ENCODE measurements around the gene SSC5D.

GRCh38 chr19:55468054-55468393 is 20.2 kb upstream of the SSC5D start:
- TF ChIP-seq SNAI2 (CRISPR knock-in tag; IDR thresholded peaks at IDR 0.05) (no peak), ZFP30 (CRISPR knock-in tag; IDR thresholded peaks at IDR 0.05) (no peak), ZNF8 (CRISPR knock-in tag; IDR thresholded peaks at IDR 0.05) (no peak), TCF4 (CRISPR knock-in tag; IDR thresholded peaks at IDR 0.05; ENCODE audit: borderline replicate concordance) (no peak), PPARA (CRISPR knock-in tag; IDR thresholded peaks at IDR 0.05; ENCODE audit: borderline replicate concordance) (no peak), ISL1 (CRISPR knock-in tag; IDR thresholded peaks at IDR 0.05) (no peak), TSHZ2 (CRISPR knock-in tag; IDR thresholded peaks at IDR 0.05) (no peak), RARB (CRISPR knock-in tag; IDR thresholded peaks at IDR 0.05) (no peak), TOX (CRISPR knock-in tag; IDR thresholded peaks at IDR 0.05; ENCODE audit: borderline replicate concordance) (no peak)
- TF ChIP-seq, protein P1, sequence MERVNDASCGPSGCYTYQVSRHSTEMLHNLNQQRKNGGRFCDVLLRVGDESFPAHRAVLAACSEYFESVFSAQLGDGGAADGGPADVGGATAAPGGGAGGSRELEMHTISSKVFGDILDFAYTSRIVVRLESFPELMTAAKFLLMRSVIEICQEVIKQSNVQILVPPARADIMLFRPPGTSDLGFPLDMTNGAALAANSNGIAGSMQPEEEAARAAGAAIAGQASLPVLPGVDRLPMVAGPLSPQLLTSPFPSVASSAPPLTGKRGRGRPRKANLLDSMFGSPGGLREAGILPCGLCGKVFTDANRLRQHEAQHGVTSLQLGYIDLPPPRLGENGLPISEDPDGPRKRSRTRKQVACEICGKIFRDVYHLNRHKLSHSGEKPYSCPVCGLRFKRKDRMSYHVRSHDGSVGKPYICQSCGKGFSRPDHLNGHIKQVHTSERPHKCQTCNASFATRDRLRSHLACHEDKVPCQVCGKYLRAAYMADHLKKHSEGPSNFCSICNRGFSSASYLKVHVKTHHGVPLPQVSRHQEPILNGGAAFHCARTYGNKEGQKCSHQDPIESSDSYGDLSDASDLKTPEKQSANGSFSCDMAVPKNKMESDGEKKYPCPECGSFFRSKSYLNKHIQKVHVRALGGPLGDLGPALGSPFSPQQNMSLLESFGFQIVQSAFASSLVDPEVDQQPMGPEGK (CRISPR knock-in tag; IDR thresholded peaks at IDR 0.05; ENCODE audit: borderline replicate concordance): no peak
- TF ChIP-seq, protein P2, sequence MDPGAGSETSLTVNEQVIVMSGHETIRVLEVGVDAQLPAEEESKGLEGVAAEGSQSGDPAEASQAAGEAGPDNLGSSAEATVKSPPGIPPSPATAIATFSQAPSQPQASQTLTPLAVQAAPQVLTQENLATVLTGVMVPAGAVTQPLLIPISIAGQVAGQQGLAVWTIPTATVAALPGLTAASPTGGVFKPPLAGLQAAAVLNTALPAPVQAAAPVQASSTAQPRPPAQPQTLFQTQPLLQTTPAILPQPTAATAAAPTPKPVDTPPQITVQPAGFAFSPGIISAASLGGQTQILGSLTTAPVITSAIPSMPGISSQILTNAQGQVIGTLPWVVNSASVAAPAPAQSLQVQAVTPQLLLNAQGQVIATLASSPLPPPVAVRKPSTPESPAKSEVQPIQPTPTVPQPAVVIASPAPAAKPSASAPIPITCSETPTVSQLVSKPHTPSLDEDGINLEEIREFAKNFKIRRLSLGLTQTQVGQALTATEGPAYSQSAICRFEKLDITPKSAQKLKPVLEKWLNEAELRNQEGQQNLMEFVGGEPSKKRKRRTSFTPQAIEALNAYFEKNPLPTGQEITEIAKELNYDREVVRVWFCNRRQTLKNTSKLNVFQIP (CRISPR knock-in tag; IDR thresholded peaks at IDR 0.05; ENCODE audit: borderline replicate concordance, low read depth): no peak

Data from SK-N-SH treated with all-trans-retinoic acid at 6 μM for 48 hours (cell line).